Memory B cell (primary cell): Measurements from ENCODE around the gene GTPBP3.

Source experiments
- ATAC-seq: fragments of 150-1000 bp; cut with Tn5 transposase; 2 replicates; pipeline ENCODE4 v1.10.0; 2021; ENCODE audit warnings: low read depth, mild to moderate bottlenecking, moderate library complexity
- DNase-seq, 2 donors: peaks; one replicate each; pipeline ENCODE4 v3.0.0; 2022; ENCODE audit warnings: low spot score in 2 of 2
- H3K27ac Mint-ChIP-seq: one replicate; pipeline ENCODE4 v1.8.0; 2022; ENCODE audit warnings: mild to moderate bottlenecking, moderate library complexity, mixed read lengths
- H3K27me3 Mint-ChIP-seq: one replicate; pipeline ENCODE4 v1.8.0; 2022; ENCODE audit warnings: mixed read lengths
- H3K36me3 Mint-ChIP-seq: one replicate; pipeline ENCODE4 v1.8.0; 2022; ENCODE audit warnings: mild to moderate bottlenecking, mixed read lengths
- H3K4me1 Mint-ChIP-seq: one replicate; pipeline ENCODE4 v1.8.0; 2022; ENCODE audit warnings: mixed read lengths
- H3K4me3 Mint-ChIP-seq: one replicate; pipeline ENCODE4 v1.8.0; 2022; ENCODE audit warnings: mild to moderate bottlenecking, moderate library complexity, mixed read lengths
- H3K9me3 Mint-ChIP-seq: one replicate; pipeline ENCODE4 v1.8.0; 2022; ENCODE audit warnings: mixed read lengths

Gene GTPBP3

GRCh38 chr19:17319473-17320238 lies 17.7 kb upstream of the GTPBP3 start:
- ATAC-seq (no peak), DNase-seq (no peak)
- Mint-ChIP-seq H3K27ac (no peak overlapping the region), H3K9me3 (no peaks in the 10 kb centered on the region), H3K36me3 (peaks cover 23% of the 10 kb centered on the region), H3K4me3 (no peak overlapping the region), H3K4me1 (no peaks in the 10 kb centered on the region), H3K27me3 (no peaks in the 10 kb centered on the region)

- H3K9me3 Mint-ChIP-seq: no peaks in the 10 kb centered on the region
- no peaks in the 10 kb centered on the region for H3K4me1 Mint-ChIP-seq
- DNase-seq (no peak), ATAC-seq (no peak)
- no peaks in the 10 kb centered on the region for H3K27me3 Mint-ChIP-seq
- H3K36me3 Mint-ChIP-seq: peaks cover 23% of the 10 kb centered on the region
- no peak overlapping the region for H3K4me3 Mint-ChIP-seq
- no peak overlapping the region for H3K27ac Mint-ChIP-seq
These were observed 16.9 kb upstream of the GTPBP3 start for GRCh38 chr19:17320435-17320834.

- ATAC-seq (no peak), DNase-seq (no peak)
- Mint-ChIP-seq H3K36me3 (peaks cover 16% of the 10 kb centered on the region), H3K4me1 (no peaks in the 10 kb centered on the region), H3K27me3 (no peaks in the 10 kb centered on the region), H3K9me3 (no peaks in the 10 kb centered on the region), H3K4me3 (no peak overlapping the region), H3K27ac (no peak overlapping the region)
These were observed 15.5 kb upstream of the GTPBP3 start for GRCh38 chr19:17321655-17322489.

- Mint-ChIP-seq H3K27me3 (no peaks in the 10 kb centered on the region), H3K36me3 (peaks cover 15% of the 10 kb centered on the region), H3K4me1 (peaks cover 2% of the 10 kb centered on the region), H3K9me3 (no peaks in the 10 kb centered on the region), H3K4me3 (no peak overlapping the region), H3K27ac (no peak overlapping the region)
- ATAC-seq (no peak), DNase-seq (no peak)
These were observed 14.5 kb upstream of the GTPBP3 start for GRCh38 chr19:17322854-17323253.

GRCh38 chr19:17323300-17323963 lies 13.9 kb upstream of the GTPBP3 start:
- no peaks in the 10 kb centered on the region for H3K9me3 Mint-ChIP-seq
- ATAC-seq (no peak), DNase-seq (no peak)
- peaks cover 3% of the 10 kb centered on the region for H3K4me1 Mint-ChIP-seq
- peaks cover 14% of the 10 kb centered on the region for H3K36me3 Mint-ChIP-seq
- no peak overlapping the region for H3K4me3 Mint-ChIP-seq
- no peak overlapping the region for H3K27ac Mint-ChIP-seq
- no peaks in the 10 kb centered on the region for H3K27me3 Mint-ChIP-seq

GRCh38 chr19:17323964-17324332 lies 13.4 kb upstream of the GTPBP3 start:
- Mint-ChIP-seq H3K27me3 (no peaks in the 10 kb centered on the region), H3K36me3 (peaks cover 14% of the 10 kb centered on the region), H3K9me3 (no peaks in the 10 kb centered on the region), H3K27ac (no peak overlapping the region), H3K4me1 (peaks cover 3% of the 10 kb centered on the region), H3K4me3 (no peak overlapping the region)
- no peak for ATAC-seq
- no peak for DNase-seq

GRCh38 chr19:17324357-17325114 lies 12.8 kb upstream of the GTPBP3 start:
- no peaks in the 10 kb centered on the region for H3K9me3 Mint-ChIP-seq
- no peak overlapping the region for H3K27ac Mint-ChIP-seq
- DNase-seq (no peak), ATAC-seq (no peak)
- H3K4me1 Mint-ChIP-seq: peaks cover 6% of the 10 kb centered on the region
- H3K36me3 Mint-ChIP-seq: peaks cover 14% of the 10 kb centered on the region
- H3K27me3 Mint-ChIP-seq: no peaks in the 10 kb centered on the region
- no peak overlapping the region for H3K4me3 Mint-ChIP-seq

- Mint-ChIP-seq H3K4me1 (peaks cover 6% of the 10 kb centered on the region), H3K36me3 (peaks cover 11% of the 10 kb centered on the region), H3K27me3 (no peaks in the 10 kb centered on the region), H3K4me3 (no peak overlapping the region), H3K9me3 (no peaks in the 10 kb centered on the region), H3K27ac (no peak overlapping the region)
- ATAC-seq: no peak
- DNase-seq: no peak
These were observed 12.2 kb upstream of the GTPBP3 start for GRCh38 chr19:17325133-17325532.

- Mint-ChIP-seq H3K27me3 (peaks cover 4% of the 10 kb centered on the region), H3K4me1 (peaks cover 9% of the 10 kb centered on the region), H3K4me3 (no peak overlapping the region), H3K9me3 (no peaks in the 10 kb centered on the region), H3K36me3 (peaks cover 9% of the 10 kb centered on the region), H3K27ac (no peak overlapping the region)
- ATAC-seq (no peak), DNase-seq (no peak)
These were observed 11.3 kb upstream of the GTPBP3 start for GRCh38 chr19:17325881-17326594.

- Mint-ChIP-seq H3K27me3 (peaks cover 4% of the 10 kb centered on the region), H3K27ac (no peak overlapping the region), H3K36me3 (peaks cover 9% of the 10 kb centered on the region), H3K4me1 (peaks cover 9% of the 10 kb centered on the region), H3K4me3 (no peak overlapping the region), H3K9me3 (no peaks in the 10 kb centered on the region)
- DNase-seq (no peak), ATAC-seq (no peak)
These were observed 10.8 kb upstream of the GTPBP3 start for GRCh38 chr19:17326595-17326966.

GRCh38 chr19:17327068-17327653 lies 10.2 kb upstream of the GTPBP3 start:
- Mint-ChIP-seq H3K4me3 (no peak overlapping the region), H3K27me3 (peaks cover 4% of the 10 kb centered on the region), H3K27ac (no peak overlapping the region), H3K4me1 (peaks cover 9% of the 10 kb centered on the region), H3K9me3 (no peaks in the 10 kb centered on the region), H3K36me3 (peaks cover 8% of the 10 kb centered on the region)
- no peak for DNase-seq
- ATAC-seq: no peak

- H3K9me3 Mint-ChIP-seq: no peaks in the 10 kb centered on the region
- H3K27ac Mint-ChIP-seq: no peak overlapping the region
- DNase-seq: peak in 1 of 2 donors; percentile 58
- peaks cover 9% of the 10 kb centered on the region for H3K4me1 Mint-ChIP-seq
- ATAC-seq: peak; percentile 81
- H3K27me3 Mint-ChIP-seq: peaks cover 8% of the 10 kb centered on the region
- H3K4me3 Mint-ChIP-seq: peak overlapping the region; percentile 71
- H3K36me3 Mint-ChIP-seq: peaks cover under 1% of the 10 kb centered on the region
These were observed 9.5 kb upstream of the GTPBP3 start for GRCh38 chr19:17327654-17328516.
